ENCODE measurements around the gene ARL2BP. TPM values are rescaled to one million over a fixed set of nuclear protein-coding genes. Genes with fewer than 3 reads are reported as not detected.

The ARL2BP gene
- total and polyA plus RNA-seq, 4 donors = 13.4 to 33.6 (median 19.2) TPM

DNA sequence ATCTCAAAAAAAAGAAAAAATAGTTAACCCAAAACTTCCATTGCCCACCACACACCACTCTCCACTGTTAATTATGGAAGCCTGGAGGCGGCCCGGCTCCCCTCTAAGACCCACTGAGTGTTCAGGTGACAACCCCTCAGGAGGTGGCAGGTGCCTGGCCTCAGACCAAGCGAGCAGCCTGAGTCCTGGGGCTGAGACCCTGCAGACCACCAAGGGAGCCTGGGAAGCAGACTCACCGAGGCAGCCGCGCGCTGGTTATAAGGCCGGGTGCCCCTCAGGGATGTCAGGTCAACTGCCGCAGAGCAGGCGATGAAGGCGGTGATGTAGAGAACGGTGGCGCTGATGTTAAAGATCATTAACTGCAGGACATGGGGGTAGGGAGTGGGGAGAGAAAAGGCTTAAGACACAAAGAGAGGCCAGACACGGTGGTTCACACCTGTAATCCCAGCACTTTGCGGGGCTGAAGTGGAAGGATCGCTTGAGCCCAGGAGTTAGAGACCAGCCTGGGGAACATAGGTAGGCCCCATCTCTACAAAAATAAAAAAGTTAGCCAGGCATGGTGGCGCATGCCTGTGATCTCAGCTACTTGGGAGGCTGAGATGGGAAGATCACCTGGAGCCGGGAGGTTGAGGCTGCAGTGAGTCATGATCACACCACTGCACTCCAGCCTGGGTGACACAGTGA, 13.3 kb downstream of the ARL2BP start:
- Histone ChIP-seq H3K4me3 (ENCODE audit: low read depth in 1 of 3, low read length in 3 of 3) (no peak overlapping the region), H3K27me3 (ENCODE audit: control insufficient read depth in 4 of 4, insufficient read depth in 4 of 4, low read length in 3 of 4) (no peaks in the 10 kb centered on the region), H3K4me1 (ENCODE audit: control insufficient read depth in 4 of 4, insufficient read depth in 4 of 4, low read length in 3 of 4) (peaks cover 0 to 6% (median 2%) of the 10 kb centered on the region in 4 donors), H3K27ac (ENCODE audit: low read depth in 1 of 2, low read length in 2 of 2) (no peak overlapping the region), H3K9me3 (ENCODE audit: control insufficient read depth in 4 of 4, low read length in 3 of 4) (no peaks in the 10 kb centered on the region), H3K36me3 (ENCODE audit: control insufficient read depth in 4 of 4, insufficient read depth in 3 of 4, low read depth in 1 of 4, low read length in 3 of 4) (peaks cover 0 to 6% (median 1%) of the 10 kb centered on the region in 4 donors), H3K9ac (ENCODE audit: low read depth in 1 of 2, low read length in 2 of 2) (no peak overlapping the region)
- WGBS = 97% methylated on average over 18 of the region's 18 CpGs
- no peak for DNase-seq (ENCODE audit: low spot score)
- TF ChIP-seq JUND (IDR thresholded peaks at IDR 0.05) (no peak), RAD21 (IDR thresholded peaks at IDR 0.05) (no peak), TAF1 (conservative IDR thresholded peaks at IDR 0.05) (no peak), EGR1 (IDR thresholded peaks at IDR 0.05; ENCODE audit: low read depth in 2 of 2) (no peak), FOXA2 (IDR thresholded peaks at IDR 0.05) (no peak)
- TF ChIP-seq, protein P1, sequence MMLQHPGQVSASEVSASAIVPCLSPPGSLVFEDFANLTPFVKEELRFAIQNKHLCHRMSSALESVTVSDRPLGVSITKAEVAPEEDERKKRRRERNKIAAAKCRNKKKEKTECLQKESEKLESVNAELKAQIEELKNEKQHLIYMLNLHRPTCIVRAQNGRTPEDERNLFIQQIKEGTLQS (IDR thresholded peaks at IDR 0.05) = no peak
- TF ChIP-seq, protein P2, sequence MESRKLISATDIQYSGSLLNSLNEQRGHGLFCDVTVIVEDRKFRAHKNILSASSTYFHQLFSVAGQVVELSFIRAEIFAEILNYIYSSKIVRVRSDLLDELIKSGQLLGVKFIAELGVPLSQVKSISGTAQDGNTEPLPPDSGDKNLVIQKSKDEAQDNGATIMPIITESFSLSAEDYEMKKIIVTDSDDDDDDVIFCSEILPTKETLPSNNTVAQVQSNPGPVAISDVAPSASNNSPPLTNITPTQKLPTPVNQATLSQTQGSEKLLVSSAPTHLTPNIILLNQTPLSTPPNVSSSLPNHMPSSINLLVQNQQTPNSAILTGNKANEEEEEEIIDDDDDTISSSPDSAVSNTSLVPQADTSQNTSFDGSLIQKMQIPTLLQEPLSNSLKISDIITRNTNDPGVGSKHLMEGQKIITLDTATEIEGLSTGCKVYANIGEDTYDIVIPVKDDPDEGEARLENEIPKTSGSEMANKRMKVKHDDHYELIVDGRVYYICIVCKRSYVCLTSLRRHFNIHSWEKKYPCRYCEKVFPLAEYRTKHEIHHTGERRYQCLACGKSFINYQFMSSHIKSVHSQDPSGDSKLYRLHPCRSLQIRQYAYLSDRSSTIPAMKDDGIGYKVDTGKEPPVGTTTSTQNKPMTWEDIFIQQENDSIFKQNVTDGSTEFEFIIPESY (IDR thresholded peaks at IDR 0.05) = no peak

DNA sequence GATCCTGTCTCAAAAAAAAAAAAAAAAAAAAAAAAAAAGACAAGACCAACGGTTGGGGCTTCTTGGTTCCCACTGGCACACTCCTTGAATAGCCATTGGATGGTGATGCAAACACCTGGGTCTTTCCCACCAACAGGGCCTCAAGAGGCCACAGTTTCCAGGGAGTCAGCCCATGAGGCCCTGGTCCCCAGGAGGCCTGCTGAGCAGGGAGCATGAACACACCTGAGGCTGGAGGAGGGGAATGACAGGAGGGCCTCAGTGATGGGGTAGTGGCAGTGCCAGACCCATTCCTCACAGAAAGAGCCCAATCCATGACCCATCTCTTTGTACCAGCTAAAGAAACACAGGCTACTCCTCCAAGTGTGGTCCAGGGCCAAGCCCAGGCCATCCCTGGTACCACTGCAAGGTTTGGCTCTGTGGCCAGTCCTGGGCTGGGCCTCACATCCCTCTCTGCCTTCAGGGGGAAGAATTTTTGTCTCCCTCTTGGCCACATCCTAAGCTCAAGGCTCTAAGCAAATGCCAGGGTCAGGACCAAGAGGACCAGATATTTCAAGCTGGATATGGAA, 13.9 kb downstream of the ARL2BP start:
- Histone ChIP-seq H3K27me3 (ENCODE audit: control insufficient read depth in 4 of 4, insufficient read depth in 4 of 4, low read length in 3 of 4) (no peaks in the 10 kb centered on the region), H3K4me3 (ENCODE audit: low read depth in 1 of 3, low read length in 3 of 3) (no peak overlapping the region), H3K36me3 (ENCODE audit: control insufficient read depth in 4 of 4, insufficient read depth in 3 of 4, low read depth in 1 of 4, low read length in 3 of 4) (peaks cover 0 to 6% (median 1%) of the 10 kb centered on the region in 4 donors), H3K9ac (ENCODE audit: low read depth in 1 of 2, low read length in 2 of 2) (no peak overlapping the region), H3K4me1 (ENCODE audit: control insufficient read depth in 4 of 4, insufficient read depth in 4 of 4, low read length in 3 of 4) (peaks cover 0 to 5% (median 0%) of the 10 kb centered on the region in 4 donors), H3K27ac (ENCODE audit: low read depth in 1 of 2, low read length in 2 of 2) (no peak overlapping the region), H3K9me3 (ENCODE audit: control insufficient read depth in 4 of 4, low read length in 3 of 4) (no peaks in the 10 kb centered on the region)
- no peak for DNase-seq (ENCODE audit: low spot score)
- 95% methylated on average over 1 of the region's 1 CpG for WGBS
- no peak for TF ChIP-seq TAF1 (conservative IDR thresholded peaks at IDR 0.05)
- TF ChIP-seq YY1 (IDR thresholded peaks at IDR 0.05) = no peak
- TF ChIP-seq REST (IDR thresholded peaks at IDR 0.05) = no peak
- no peak for TF ChIP-seq HNF4G (IDR thresholded peaks at IDR 0.05)
- no peak for TF ChIP-seq FOXA1 (IDR thresholded peaks at IDR 0.05)
- no peak for TF ChIP-seq HNF4A (conservative IDR thresholded peaks at IDR 0.05)
- no peak for TF ChIP-seq RXRA (IDR thresholded peaks at IDR 0.05)
- no peak for TF ChIP-seq JUND (IDR thresholded peaks at IDR 0.05)
- TF ChIP-seq NR2F2 (IDR thresholded peaks at IDR 0.05) = no peak
- TF ChIP-seq, protein P2 (IDR thresholded peaks at IDR 0.05) = no peak
- no peak for TF ChIP-seq SP1 (IDR thresholded peaks at IDR 0.05)
- no peak for TF ChIP-seq RAD21 (IDR thresholded peaks at IDR 0.05)
